ENCODE results near the gene RASSF7. TPM values are rescaled to one million over a fixed set of nuclear protein-coding genes. Genes with fewer than 3 reads are reported as not detected.

The RASSF7 gene
- total and polyA plus RNA-seq, 5 donors from 2014 or later = 23.9 to 34.2 (median 31.4) TPM

GRCh38 chr11:550746-551085 is 10.1 kb upstream of the RASSF7 start:
- Mint-ChIP-seq H3K27ac (no peak overlapping the region), H3K27me3 (peaks cover 5% of the 10 kb centered on the region), H3K9me3 (no peaks in the 10 kb centered on the region), H3K36me3 (no peaks in the 10 kb centered on the region), H3K4me1 (no peaks in the 10 kb centered on the region), H3K4me3 (no peak overlapping the region)
- Histone ChIP-seq H3K4me3 (ENCODE audit: low read depth, low read length) (no peak overlapping the region), H3K27me3 (ENCODE audit: control insufficient read depth, insufficient read depth, low read length) (no peaks in the 10 kb centered on the region), H3K27ac (ENCODE audit: insufficient read depth, low read length, poor library complexity, severe bottlenecking) (no peak overlapping the region), H3K4me1 (ENCODE audit: control insufficient read depth, insufficient read depth, low read length, poor library complexity, severe bottlenecking) (peaks cover 15% of the 10 kb centered on the region), H3K36me3 (ENCODE audit: control insufficient read depth, insufficient read depth, low read length) (no peaks in the 10 kb centered on the region), H3K9me3 (ENCODE audit: control insufficient read depth in 2 of 2, low read length in 2 of 2) (no peaks in the 10 kb centered on the region)
- ATAC-seq (ENCODE audit: low read depth in 2 of 2) = no peak
- no peak for DNase-seq

GRCh38 chr11:551131-551530 is 9.6 kb upstream of the RASSF7 start:
- Mint-ChIP-seq H3K4me1 (no peaks in the 10 kb centered on the region), H3K27ac (no peak overlapping the region), H3K9me3 (no peaks in the 10 kb centered on the region), H3K36me3 (no peaks in the 10 kb centered on the region), H3K27me3 (peaks cover 5% of the 10 kb centered on the region), H3K4me3 (no peak overlapping the region)
- ATAC-seq (ENCODE audit: low read depth in 2 of 2) (no peak), DNase-seq (no peak)
- Histone ChIP-seq H3K4me1 (ENCODE audit: control insufficient read depth, insufficient read depth, low read length, poor library complexity, severe bottlenecking) (peaks cover 19% of the 10 kb centered on the region), H3K36me3 (ENCODE audit: control insufficient read depth, insufficient read depth, low read length) (no peaks in the 10 kb centered on the region), H3K4me3 (ENCODE audit: low read depth, low read length) (no peak overlapping the region), H3K9me3 (ENCODE audit: control insufficient read depth in 2 of 2, low read length in 2 of 2) (no peaks in the 10 kb centered on the region), H3K27me3 (ENCODE audit: control insufficient read depth, insufficient read depth, low read length) (no peaks in the 10 kb centered on the region), H3K27ac (ENCODE audit: insufficient read depth, low read length, poor library complexity, severe bottlenecking) (no peak overlapping the region)

- H3K27ac Mint-ChIP-seq = no peak overlapping the region
- Histone ChIP-seq H3K4me1 (ENCODE audit: control insufficient read depth, insufficient read depth, low read length, poor library complexity, severe bottlenecking) (peaks cover 23% of the 10 kb centered on the region), H3K4me3 (ENCODE audit: low read depth, low read length) (no peak overlapping the region), H3K27me3 (ENCODE audit: control insufficient read depth, insufficient read depth, low read length) (no peaks in the 10 kb centered on the region), H3K27ac (ENCODE audit: insufficient read depth, low read length, poor library complexity, severe bottlenecking) (no peak overlapping the region), H3K9me3 (ENCODE audit: control insufficient read depth in 2 of 2, low read length in 2 of 2) (no peaks in the 10 kb centered on the region), H3K36me3 (ENCODE audit: control insufficient read depth, insufficient read depth, low read length) (no peaks in the 10 kb centered on the region)
- H3K4me1 Mint-ChIP-seq = peaks cover 0 to 2% (median 0%) of the 10 kb centered on the region in 4 donors
- no peak overlapping the region for H3K4me3 Mint-ChIP-seq
- H3K36me3 Mint-ChIP-seq = no peaks in the 10 kb centered on the region
- peaks cover 5% of the 10 kb centered on the region for H3K27me3 Mint-ChIP-seq
- no peaks in the 10 kb centered on the region for H3K9me3 Mint-ChIP-seq
- no peak for ATAC-seq (ENCODE audit: low read depth in 2 of 2)
- no peak for DNase-seq
These were observed 9.2 kb upstream of the RASSF7 start for GRCh38 chr11:551596-551995.

- Histone ChIP-seq H3K27me3 (ENCODE audit: control insufficient read depth, insufficient read depth, low read length) (no peaks in the 10 kb centered on the region), H3K4me1 (ENCODE audit: control insufficient read depth, insufficient read depth, low read length, poor library complexity, severe bottlenecking) (peaks cover 23% of the 10 kb centered on the region), H3K36me3 (ENCODE audit: control insufficient read depth, insufficient read depth, low read length) (no peaks in the 10 kb centered on the region), H3K27ac (ENCODE audit: insufficient read depth, low read length, poor library complexity, severe bottlenecking) (no peak overlapping the region), H3K9me3 (ENCODE audit: control insufficient read depth in 2 of 2, low read length in 2 of 2) (no peaks in the 10 kb centered on the region), H3K4me3 (ENCODE audit: low read depth, low read length) (no peak overlapping the region)
- Mint-ChIP-seq H3K36me3 (no peaks in the 10 kb centered on the region), H3K4me3 (peak overlapping the region in 2 of 4 donors; percentile 66 to 69), H3K27ac (no peak overlapping the region), H3K9me3 (no peaks in the 10 kb centered on the region), H3K4me1 (peaks cover 0 to 4% (median 1%) of the 10 kb centered on the region in 4 donors), H3K27me3 (peaks cover 9% of the 10 kb centered on the region)
- DNase-seq (no peak), ATAC-seq (ENCODE audit: low read depth in 2 of 2) (no peak)
These were observed 7.4 kb upstream of the RASSF7 start for GRCh38 chr11:553083-553987.

- Histone ChIP-seq H3K27me3 (ENCODE audit: control insufficient read depth, insufficient read depth, low read length) (no peaks in the 10 kb centered on the region), H3K4me1 (ENCODE audit: control insufficient read depth, insufficient read depth, low read length, poor library complexity, severe bottlenecking) (peaks cover 23% of the 10 kb centered on the region), H3K36me3 (ENCODE audit: control insufficient read depth, insufficient read depth, low read length) (no peaks in the 10 kb centered on the region), H3K27ac (ENCODE audit: insufficient read depth, low read length, poor library complexity, severe bottlenecking) (no peak overlapping the region), H3K9me3 (ENCODE audit: control insufficient read depth in 2 of 2, low read length in 2 of 2) (no peaks in the 10 kb centered on the region), H3K4me3 (ENCODE audit: low read depth, low read length) (no peak overlapping the region)
- peaks cover 0 to 4% (median 2%) of the 10 kb centered on the region in 4 donors for H3K4me1 Mint-ChIP-seq
- H3K4me3 Mint-ChIP-seq = no peak overlapping the region
- ATAC-seq (ENCODE audit: low read depth in 2 of 2) (no peak), DNase-seq (no peak)
- peaks cover 7% of the 10 kb centered on the region for H3K27me3 Mint-ChIP-seq
- H3K9me3 Mint-ChIP-seq = no peaks in the 10 kb centered on the region
- H3K36me3 Mint-ChIP-seq = no peaks in the 10 kb centered on the region
- no peak overlapping the region for H3K27ac Mint-ChIP-seq
These were observed 6.8 kb upstream of the RASSF7 start for GRCh38 chr11:553988-554340.

- H3K4me3 ChIP-seq (ENCODE audit: low read depth, low read length) = no peak overlapping the region
- peaks cover 4% of the 10 kb centered on the region for H3K27me3 Mint-ChIP-seq
- no peaks in the 10 kb centered on the region for H3K36me3 ChIP-seq (ENCODE audit: control insufficient read depth, insufficient read depth, low read length)
- DNase-seq = peak; percentile 74 to 81 (median 77)
- no peaks in the 10 kb centered on the region for H3K9me3 ChIP-seq (ENCODE audit: control insufficient read depth in 2 of 2, low read length in 2 of 2)
- peak overlapping the region in 1 of 3 donors; percentile 14 for H3K27ac Mint-ChIP-seq
- peak overlapping the region in 3 of 4 donors; percentile 46 to 61 (median 47) for H3K4me3 Mint-ChIP-seq
- peaks cover 0 to 9% (median 2%) of the 10 kb centered on the region in 4 donors for H3K4me1 Mint-ChIP-seq
- peaks cover 27% of the 10 kb centered on the region for H3K4me1 ChIP-seq (ENCODE audit: control insufficient read depth, insufficient read depth, low read length, poor library complexity, severe bottlenecking)
- no peaks in the 10 kb centered on the region for H3K36me3 Mint-ChIP-seq
- no peak overlapping the region for H3K27ac ChIP-seq (ENCODE audit: insufficient read depth, low read length, poor library complexity, severe bottlenecking)
- no peaks in the 10 kb centered on the region for H3K9me3 Mint-ChIP-seq
- ATAC-seq (ENCODE audit: low read depth in 2 of 2) = peak; percentile 75 to 79
- no peaks in the 10 kb centered on the region for H3K27me3 ChIP-seq (ENCODE audit: control insufficient read depth, insufficient read depth, low read length)
These were observed 6.1 kb upstream of the RASSF7 start for GRCh38 chr11:554428-555226.

GRCh38 chr11:555227-555779 is 5.5 kb upstream of the RASSF7 start:
- H3K27me3 ChIP-seq (ENCODE audit: control insufficient read depth, insufficient read depth, low read length) = no peaks in the 10 kb centered on the region
- H3K4me3 ChIP-seq (ENCODE audit: low read depth, low read length) = no peak overlapping the region
- H3K36me3 Mint-ChIP-seq = no peaks in the 10 kb centered on the region
- DNase-seq (no peak), ATAC-seq (ENCODE audit: low read depth in 2 of 2) (peak; percentile 7 to 13)
- no peaks in the 10 kb centered on the region for H3K9me3 Mint-ChIP-seq
- H3K27ac ChIP-seq (ENCODE audit: insufficient read depth, low read length, poor library complexity, severe bottlenecking) = no peak overlapping the region
- H3K4me1 Mint-ChIP-seq = peaks cover 0 to 15% (median 6%) of the 10 kb centered on the region in 4 donors
- H3K4me3 Mint-ChIP-seq = peak overlapping the region in 3 of 4 donors; percentile 41 to 47 (median 46)
- peaks cover 34% of the 10 kb centered on the region for H3K4me1 ChIP-seq (ENCODE audit: control insufficient read depth, insufficient read depth, low read length, poor library complexity, severe bottlenecking)
- no peaks in the 10 kb centered on the region for H3K36me3 ChIP-seq (ENCODE audit: control insufficient read depth, insufficient read depth, low read length)
- H3K27ac Mint-ChIP-seq = no peak overlapping the region
- H3K9me3 ChIP-seq (ENCODE audit: control insufficient read depth in 2 of 2, low read length in 2 of 2) = no peaks in the 10 kb centered on the region
- peaks cover 4% of the 10 kb centered on the region for H3K27me3 Mint-ChIP-seq
